Pericardium fibroblast (primary cell): Measurements from ENCODE around the gene OR8D4. TPM values are rescaled to one million over a fixed set of nuclear protein-coding genes. Genes with fewer than 3 reads are reported as not detected.

ENCODE experiments used
- total RNA-seq: library from RNA; depleted of rRNA; stranded (reverse); fragments of >200 nt; gene quantifications from 2 replicates; pipeline ENCODE4 v1.2.3, GENCODE V29; 2015

The OR8D4 gene
- not detected in 2 replicates for total RNA-seq

GRCh38 chr11:123901867-123902266 lies at the start of gene OR8D4:
OR8D4 (plus strand) TSS chr11:123902167; CDS start chr11:123906432, 4,265 bp downstream.

GRCh38 chr11:123885570-123885969 lies 16.4 kb upstream of the OR8D4 start, which contains the start of gene TMEM225:
TMEM225 (minus strand) TSS chr11:123885670; CDS start chr11:123885425, 245 bp downstream.

GRCh38 chr11:123939317-123939716 lies 37.4 kb downstream of the OR8D4 start, which contains the start of gene OR4D5:
OR4D5 (plus strand) TSS chr11:123939617; CDS start chr11:123939617, 0 bp downstream.

GRCh38 chr11:123943738-123944137 lies 41.8 kb downstream of the OR8D4 start, which contains the start of gene OR6T1:
OR6T1 (minus strand) TSS chr11:123943838; CDS start chr11:123943838, 0 bp downstream.

Other genes with a start within 250 kb of the OR8D4 start
- gene SCN3B, start 247.5 kb upstream of the OR8D4 start, total RNA-seq = under 0.01 and 0.34 TPM in 2 replicates
- gene ZNF202, start 160.5 kb upstream of the OR8D4 start, total RNA-seq = 3.1 and 8.3 TPM in 2 replicates
- not detected in 2 replicates for gene OR6X1, start 147.6 kb upstream of the OR8D4 start, total RNA-seq
- gene OR6M1, start 95.8 kb upstream of the OR8D4 start, total RNA-seq = 1.6 TPM in 1 of 2 replicates, not detected in the other
- gene TMEM225, start 16.5 kb upstream of the OR8D4 start, total RNA-seq = not detected in 2 replicates
- gene OR4D5, start 37.5 kb downstream of the OR8D4 start, total RNA-seq = not detected in 2 replicates
- not detected in 2 replicates for gene OR6T1, start 41.7 kb downstream of the OR8D4 start, total RNA-seq
- not detected in 2 replicates for gene OR10S1, start 75.6 kb downstream of the OR8D4 start, total RNA-seq
- gene OR10G6, start 93.0 kb downstream of the OR8D4 start, total RNA-seq = not detected in 2 replicates
- gene OR10G4, start 110.8 kb downstream of the OR8D4 start, total RNA-seq = not detected in 2 replicates
- not detected in 2 replicates for gene OR10G9, start 120.8 kb downstream of the OR8D4 start, total RNA-seq
- not detected in 2 replicates for gene OR10G8, start 124.6 kb downstream of the OR8D4 start, total RNA-seq
- gene OR10G7, start 139.2 kb downstream of the OR8D4 start, total RNA-seq = not detected in 2 replicates
- gene VWA5A, start 213.3 kb downstream of the OR8D4 start, total RNA-seq = 7.2 and 15.6 TPM in 2 replicates